H54 (cell line): ENCODE data around the gene C12orf50.
"Not testable (repeated sequence)": the region's sequence is repeated elsewhere in the genome, so short reads cannot be mapped to it uniquely, and the experiment has no call there.

Source experiments
- DNase-seq: peaks from one replicate; pipeline ENCODE4 v3.0.0; 2011; ENCODE audit warnings: low spot score, mixed read lengths; ENCODE audit not compliant: insufficient read length
- FAIRE-seq: peaks from 3 replicates; lab custom pipeline; 2011; peaks lifted over from hg19 to GRCh38; lab: Jason Lieb, UNC
- POLR2A ChIP-seq: IDR thresholded peaks from 2 replicates; pipeline ENCODE4 v1.6.1; 2011; ENCODE audit warnings: low read depth, mild to moderate bottlenecking, low read length

The C12orf50 gene, protein sequence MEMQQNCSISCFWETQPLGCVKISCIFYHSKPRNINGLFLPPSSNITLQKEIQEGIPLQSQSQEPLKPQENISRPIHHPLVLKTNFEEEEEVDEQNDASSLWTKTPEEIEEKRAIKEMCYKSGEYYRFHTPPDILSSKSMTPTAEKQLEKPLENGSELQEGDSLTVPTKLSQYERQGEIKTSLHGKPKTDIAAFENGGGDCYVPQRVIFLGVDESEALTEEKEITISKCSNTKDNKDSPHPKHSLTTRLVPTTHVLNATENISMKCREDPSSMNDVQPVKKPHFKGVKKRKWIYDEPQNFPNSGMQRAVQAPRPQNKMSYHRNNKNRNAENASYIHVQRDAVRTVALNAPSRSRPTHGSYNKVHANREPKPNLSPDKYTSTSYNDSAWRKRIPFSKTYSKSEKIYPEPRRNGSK

DNA sequence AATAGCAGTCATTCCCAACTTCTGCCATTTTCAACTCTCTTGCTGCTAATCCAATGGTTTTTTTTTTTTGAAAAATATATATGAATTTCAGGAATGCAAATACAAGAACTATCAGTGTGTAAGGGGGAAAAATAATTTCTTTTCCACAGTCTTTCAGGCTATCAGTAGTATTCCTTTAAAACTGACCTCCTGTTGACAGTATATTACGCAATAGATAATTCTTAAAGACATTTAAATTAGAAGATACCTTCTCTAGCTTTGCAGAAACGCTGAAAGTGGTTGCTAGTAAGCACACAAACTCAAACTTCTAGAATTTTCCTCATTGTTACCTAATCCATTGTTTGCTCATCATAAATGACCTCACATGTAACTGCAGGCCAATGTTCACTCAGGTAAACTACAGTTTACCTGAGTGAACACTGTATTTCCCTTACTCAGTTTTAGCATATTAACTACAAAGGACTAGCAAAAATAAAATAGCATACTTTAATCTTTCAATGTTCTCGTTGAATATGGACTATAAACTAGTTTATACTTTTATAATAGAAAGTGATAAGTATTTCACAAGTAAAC lies at the start of gene C12orf50:
TSS of gene C12orf50 (minus strand) at position 309 of the 573 bp plus-strand sequence. CDS start 2,439 bp downstream, outside the sequence.
- no peak for FAIRE-seq
- no peak for DNase-seq
- TF ChIP-seq POLR2A: no peak

DNA sequence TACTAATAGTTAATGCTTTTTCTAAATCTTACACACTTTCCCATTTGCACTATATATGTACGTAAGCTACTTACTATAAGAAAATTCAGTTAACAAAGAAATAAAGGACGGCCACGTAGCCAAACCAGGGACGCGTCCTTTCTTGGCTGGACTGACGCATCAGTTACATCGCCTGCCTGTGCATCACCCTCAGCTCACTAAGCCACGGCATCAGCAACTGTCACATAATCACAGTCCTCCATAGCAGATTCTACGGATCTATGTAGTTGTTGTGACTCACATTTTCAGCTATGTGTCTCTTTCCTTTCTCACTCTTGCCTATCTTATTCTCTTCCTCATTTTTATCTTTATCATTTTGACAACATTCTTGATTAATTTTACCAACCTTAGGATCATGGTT lies 38.1 kb upstream of the C12orf50 start:
- FAIRE-seq: no peak
- TF ChIP-seq POLR2A: no peak

DNA sequence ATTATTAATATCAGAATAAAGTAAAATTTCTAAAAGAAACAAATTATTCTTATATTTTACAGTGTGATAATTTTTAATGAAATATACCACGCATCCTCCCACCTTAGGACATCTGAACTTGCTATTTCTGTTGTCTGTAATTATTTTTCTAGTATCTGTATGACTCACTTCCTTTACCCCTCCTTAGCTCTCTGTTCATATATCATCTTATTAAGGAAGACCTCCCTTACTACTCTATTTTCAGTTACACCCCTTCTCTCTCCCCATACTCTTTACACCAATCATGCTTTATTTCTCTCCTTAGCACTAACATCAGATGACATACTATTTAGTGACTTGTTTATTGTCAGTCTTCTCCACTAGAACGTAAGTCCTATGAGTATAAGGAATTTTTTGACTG lies 34.2 kb upstream of the C12orf50 start:
- peak; percentile 52 for FAIRE-seq
- no peak for TF ChIP-seq POLR2A
- no peak for DNase-seq

More for the DNA sequence above, 38.1 kb upstream of the C12orf50 start:
- no peak for DNase-seq

DNA sequence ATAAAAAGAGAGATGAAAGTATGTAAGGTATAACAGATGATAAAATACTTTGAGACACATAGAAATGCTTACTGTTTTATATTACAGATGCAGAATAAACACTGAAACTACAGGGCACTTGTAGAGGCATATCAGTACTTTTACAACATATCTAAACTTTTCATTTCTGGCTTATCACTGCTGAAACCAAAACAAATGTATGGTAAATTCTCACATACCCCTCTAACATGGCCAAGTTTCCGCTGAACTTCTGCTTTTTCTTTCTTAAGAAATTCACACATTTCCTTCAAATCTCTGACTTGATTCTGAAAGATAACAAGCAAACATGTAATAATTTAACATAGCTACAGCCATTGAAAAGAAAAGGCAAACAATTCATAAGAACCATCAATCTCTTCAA lies 33.3 kb upstream of the C12orf50 start:
- FAIRE-seq: no peak
- DNase-seq: no peak
- TF ChIP-seq POLR2A: no peak

DNA sequence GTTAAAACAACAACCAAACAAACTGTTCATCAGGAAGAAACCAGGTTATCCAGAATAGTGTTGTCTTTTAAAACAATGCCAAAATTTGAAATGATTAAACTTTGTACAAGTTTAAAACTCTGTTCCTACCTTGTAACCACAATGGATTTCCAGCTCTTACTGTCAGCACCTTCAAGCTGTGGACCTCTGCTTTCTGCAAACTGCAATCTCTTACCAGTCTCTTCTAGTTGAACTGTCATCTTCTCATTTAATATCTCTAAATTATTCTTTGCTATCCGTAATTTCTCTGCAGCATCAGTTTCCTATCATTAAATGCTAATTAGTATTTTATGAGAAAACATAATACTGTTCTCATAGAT lies 29.5 kb upstream of the C12orf50 start:
- DNase-seq (no peak), FAIRE-seq (no peak)
- no peak for TF ChIP-seq POLR2A

DNA sequence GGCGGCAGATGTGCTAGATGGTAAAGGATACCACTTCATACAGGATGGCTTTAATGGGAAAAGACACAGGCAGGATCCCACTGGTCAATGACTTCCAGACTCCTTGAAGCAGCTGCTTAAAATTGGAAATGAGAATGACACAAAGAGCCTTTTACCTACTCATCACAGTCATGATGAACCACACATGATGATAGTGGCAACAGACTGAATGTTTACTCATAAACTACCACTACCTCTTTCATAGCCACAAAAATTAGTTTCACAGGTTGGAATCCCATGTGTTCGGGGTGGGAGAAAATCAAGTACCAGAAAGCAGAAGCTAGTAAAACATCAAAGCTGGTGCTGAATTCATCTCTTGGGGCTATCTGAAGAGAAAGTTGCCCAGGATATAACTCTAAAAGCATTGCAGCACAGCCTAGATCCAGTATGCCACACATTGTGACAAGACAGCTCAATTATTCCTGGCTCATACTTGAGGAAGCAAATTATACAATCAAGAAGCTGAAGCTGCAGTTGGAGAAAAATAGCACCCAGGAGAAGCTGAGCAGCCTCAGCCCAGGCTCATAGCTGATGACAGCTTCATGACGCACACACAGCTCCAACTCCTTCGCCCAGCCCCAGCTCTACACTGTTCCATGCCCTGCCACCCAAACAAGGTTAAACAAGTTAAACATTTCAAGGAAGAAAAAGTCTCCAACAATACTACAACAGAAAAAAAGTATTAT lies 29.0 kb upstream of the C12orf50 start:
- no peak for DNase-seq
- no peak for FAIRE-seq
- TF ChIP-seq POLR2A: no peak

DNA sequence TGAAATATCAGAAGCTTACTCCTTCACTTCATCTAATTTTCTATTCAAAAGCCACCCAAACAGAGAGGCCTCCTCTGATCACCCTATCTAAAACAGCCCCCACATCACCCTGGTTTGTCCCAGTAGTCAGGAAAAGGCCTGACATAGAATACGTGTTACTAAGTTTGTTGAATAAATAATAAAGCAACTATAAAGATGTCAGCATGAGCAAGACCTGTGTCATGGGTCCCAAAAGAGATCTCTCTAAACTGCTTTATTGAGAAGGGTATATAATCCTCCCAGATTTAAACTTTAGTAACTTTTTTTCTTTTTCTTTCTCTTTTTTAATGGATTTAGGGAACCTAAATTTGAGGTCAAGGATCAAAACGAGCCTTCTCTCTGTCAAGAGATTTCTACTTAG lies 27.4 kb upstream of the C12orf50 start:
- DNase-seq: no peak
- TF ChIP-seq POLR2A: no peak
- no peak for FAIRE-seq

DNA sequence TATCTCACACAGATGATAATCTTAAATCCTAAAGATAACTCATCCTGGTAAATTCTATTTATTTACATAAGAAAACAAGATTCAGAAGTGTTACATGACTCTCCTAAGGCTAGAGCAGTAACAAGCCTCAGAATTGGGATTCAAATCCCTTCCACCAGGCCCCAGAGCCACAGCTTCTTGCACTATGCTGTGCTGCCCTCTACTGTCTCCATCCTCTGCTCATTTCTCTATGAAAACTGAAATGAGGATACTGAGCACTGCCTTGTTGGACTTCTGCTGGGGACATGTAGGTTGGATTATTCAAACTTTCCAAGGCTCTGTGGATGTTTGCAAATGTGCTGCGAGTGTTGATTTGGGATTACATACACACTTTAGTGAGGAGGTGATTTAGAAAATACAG lies 23.5 kb upstream of the C12orf50 start:
- FAIRE-seq (peak; percentile 72), DNase-seq (no peak)
- TF ChIP-seq POLR2A: no peak

DNA sequence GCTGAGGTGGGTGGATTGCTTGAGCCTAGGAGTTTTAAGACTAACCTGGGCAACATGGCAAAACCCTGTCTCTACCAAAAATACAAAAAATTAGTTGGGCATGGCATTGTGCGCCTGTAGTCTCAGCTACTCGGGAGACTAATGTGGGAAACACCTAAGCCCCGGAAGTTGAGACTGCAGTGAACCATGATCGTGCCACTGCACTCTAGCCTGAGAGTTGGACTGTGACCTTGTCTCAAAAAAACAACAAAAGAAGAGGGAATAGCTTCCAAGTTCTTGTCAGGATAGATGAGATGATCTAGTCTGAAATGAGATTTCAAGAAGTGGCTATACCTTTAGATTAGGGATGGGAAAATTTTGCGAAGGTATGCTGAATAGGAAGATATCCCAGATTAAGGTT lies 14.8 kb upstream of the C12orf50 start:
- DNase-seq (no peak), FAIRE-seq (no peak)
- TF ChIP-seq POLR2A: no peak

DNA sequence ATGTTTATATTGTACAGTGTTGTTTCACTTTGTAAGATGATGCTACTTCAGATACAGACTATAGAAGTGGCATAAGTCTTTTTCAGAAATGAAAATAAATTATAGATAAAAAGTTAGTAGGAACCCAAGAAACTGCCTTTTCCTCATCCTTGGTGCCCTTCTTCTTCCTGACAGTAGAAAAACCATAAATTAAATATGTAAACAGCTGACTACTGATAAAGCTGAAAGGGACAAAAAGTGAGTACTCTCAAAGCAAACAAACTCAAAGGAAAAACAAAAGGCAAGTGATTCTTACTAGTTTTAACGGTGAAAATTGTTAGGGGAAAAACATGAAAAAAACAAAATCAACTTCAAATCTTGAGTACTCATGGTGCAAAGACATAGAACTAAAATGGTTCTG lies 8.6 kb upstream of the C12orf50 start:
- TF ChIP-seq POLR2A: no peak
- FAIRE-seq (peak; percentile 41), DNase-seq (no peak)

DNA sequence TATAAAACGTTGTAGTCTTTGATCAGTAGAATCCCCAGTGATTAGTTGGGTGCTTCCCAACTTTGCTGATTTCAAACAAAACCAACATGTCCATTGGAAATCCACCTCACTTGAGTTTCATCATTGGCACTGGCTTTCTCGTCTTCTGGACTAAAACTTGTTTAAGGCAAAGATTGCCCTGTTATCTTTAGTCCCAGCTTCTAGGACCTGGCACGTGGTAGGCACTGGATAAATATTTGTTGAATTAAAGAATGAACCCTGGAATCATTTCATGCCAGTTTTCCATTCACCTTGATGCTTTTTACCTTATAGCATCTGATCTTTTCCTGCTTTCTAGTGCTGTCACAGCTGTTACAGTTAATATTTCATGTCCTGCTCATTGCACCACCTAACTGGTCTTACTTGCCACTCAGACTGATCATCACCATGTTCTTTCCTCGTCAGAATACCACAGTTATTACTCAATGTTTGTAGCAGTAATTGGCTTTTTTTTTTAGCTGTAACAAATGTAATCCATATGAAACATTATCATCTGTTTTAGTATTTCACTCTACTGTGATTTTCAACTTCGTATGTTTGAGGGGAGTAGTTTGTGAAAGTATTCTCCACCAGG lies 7.3 kb upstream of the C12orf50 start:
- DNase-seq (no peak), FAIRE-seq (peak; percentile 86)
- TF ChIP-seq POLR2A: no peak

DNA sequence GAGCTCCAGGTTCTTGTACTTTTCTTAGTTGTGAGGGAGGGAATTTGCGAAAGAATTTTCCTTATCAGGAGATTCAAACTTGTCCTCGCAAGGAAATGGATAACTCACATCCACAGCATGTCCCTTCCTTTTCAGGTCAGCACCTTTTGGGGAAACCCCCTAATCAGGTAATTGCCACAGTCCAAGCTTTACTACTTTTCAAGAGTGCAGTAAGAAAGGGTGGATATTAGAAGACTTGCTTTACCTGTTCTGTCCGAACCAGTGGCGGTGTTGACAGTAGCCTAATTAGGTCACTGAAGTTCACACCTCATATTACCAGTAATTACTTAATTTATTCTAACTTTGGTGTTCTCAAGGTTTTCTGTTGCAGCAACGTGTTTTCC lies 6.7 kb upstream of the C12orf50 start:
- no peak for TF ChIP-seq POLR2A
- FAIRE-seq (peak; percentile 58), DNase-seq (no peak)

DNA sequence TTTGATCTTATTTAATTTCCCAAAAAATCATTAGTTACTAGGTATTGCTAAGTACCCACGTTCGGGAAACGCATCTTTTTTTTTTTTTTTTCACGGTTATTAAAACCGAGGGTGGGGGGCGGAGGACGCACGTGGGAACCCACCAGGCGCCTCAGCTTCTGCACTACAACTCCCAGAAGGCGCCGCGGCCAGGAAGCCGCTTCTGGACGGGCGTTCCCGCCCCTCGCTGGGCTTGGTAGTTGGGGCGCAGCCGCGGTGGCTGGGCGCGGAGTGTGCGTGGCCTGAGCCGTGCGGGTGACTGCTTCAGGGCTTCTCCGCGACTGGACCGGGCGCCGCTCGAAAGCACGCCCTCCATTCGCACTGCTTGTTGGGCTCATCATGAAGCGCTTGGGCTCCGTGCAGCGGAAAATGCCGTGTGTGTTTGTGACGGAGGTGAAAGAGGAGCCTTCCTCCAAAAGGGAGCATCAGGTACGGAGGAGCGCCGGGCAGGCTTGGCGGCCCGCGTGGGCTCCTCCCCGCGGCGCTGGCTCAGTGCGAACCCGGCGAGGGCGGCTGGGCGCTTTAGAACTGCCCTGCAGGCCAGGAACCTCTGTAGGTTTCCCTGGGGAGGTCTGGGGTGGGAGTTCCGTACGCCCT lies 6.2 kb upstream of the C12orf50 start:
- DNase-seq (peak; percentile 82), FAIRE-seq (peak; percentile 87)
- peak; percentile 98 for TF ChIP-seq POLR2A

DNA sequence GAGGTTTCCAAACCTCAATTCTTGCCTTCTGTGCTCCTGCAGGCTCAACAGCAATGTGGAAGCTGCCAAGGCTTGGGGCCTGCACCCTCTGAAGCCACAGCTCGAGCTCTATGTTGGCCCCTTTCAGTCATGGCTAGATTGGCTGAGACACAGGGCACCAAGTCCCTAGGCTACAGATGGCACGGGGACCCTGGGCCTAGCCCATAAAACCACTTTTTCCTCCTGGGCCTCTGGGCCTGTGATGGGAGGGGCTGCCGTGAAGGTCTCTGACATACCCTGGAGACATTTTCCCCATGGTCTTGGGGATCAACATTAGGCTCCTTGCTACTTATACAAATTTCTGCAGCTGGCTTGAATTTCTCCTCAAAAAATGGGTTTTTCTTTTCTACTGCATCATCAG lies 2.0 kb upstream of the C12orf50 start:
- not testable (repeated sequence) for FAIRE-seq, DNase-seq
